OCI-LY1 (cell line): Measurements from ENCODE around the gene IDE.

ENCODE experiments used
- H2AFZ ChIP-seq: fragments of 200-600 bp; sonication (generic), shearing (Covaris generic); 2 replicates; pipeline ENCODE4 v1.6.0; 2014; ENCODE audit warnings: antibody characterized with exemption, mild to moderate bottlenecking, low read length
- H3F3A ChIP-seq: fragments of 200-600 bp; sonication (generic), shearing (Covaris generic); 2 replicates; pipeline ENCODE4 v1.6.0; 2014; ENCODE audit warnings: mild to moderate bottlenecking, antibody characterized with exemption, low read length, moderate library complexity; ENCODE audit not compliant: insufficient read depth
- H3K27ac ChIP-seq: fragments of 200-600 bp; sonication (generic); 2 replicates; pipeline ENCODE4 v1.5.1; 2014; ENCODE audit warnings: low read length, mixed run types, mild to moderate bottlenecking, low read depth; ENCODE audit not compliant: poor library complexity, severe bottlenecking
- H3K27me3 ChIP-seq: fragments of 200-600 bp; sonication (generic); 2 replicates; pipeline ENCODE4 v1.6.0; 2014; ENCODE audit warnings: antibody characterized with exemption, mild to moderate bottlenecking, low read length, moderate library complexity; ENCODE audit not compliant: insufficient read depth
- H3K36me3 ChIP-seq: fragments of 200-600 bp; sonication (generic); 2 replicates; pipeline ENCODE4 v1.6.1; 2014; ENCODE audit warnings: mild to moderate bottlenecking, antibody characterized with exemption, low read length, moderate library complexity, mixed read lengths; ENCODE audit not compliant: insufficient read depth
- H3K4me1 ChIP-seq: fragments of 200-600 bp; sonication (generic); 2 replicates; pipeline ENCODE4 v1.5.1; 2014; ENCODE audit warnings: mild to moderate bottlenecking, low read length, moderate library complexity; ENCODE audit not compliant: insufficient read depth, severe bottlenecking
- H3K4me2 ChIP-seq: fragments of 200-600 bp; sonication (generic), shearing (Covaris generic); 2 replicates; pipeline ENCODE4 v1.6.1; 2014; ENCODE audit warnings: low read length
- H3K4me3 ChIP-seq: fragments of 200-600 bp; sonication (generic); 2 replicates; pipeline ENCODE4 v1.5.1; 2014; ENCODE audit warnings: low read length, low read depth, mild to moderate bottlenecking, mixed read lengths; ENCODE audit not compliant: poor library complexity, severe bottlenecking
- H3K79me2 ChIP-seq: fragments of 200-600 bp; shearing (Covaris generic); 2 replicates; pipeline ENCODE4 v1.6.1; 2016; ENCODE audit warnings: mixed run types, low read length, mixed read lengths; ENCODE audit not compliant: insufficient read depth
- H3K9ac ChIP-seq: fragments of 200-600 bp; sonication (generic), shearing (Covaris generic); 2 replicates; pipeline ENCODE4 v1.6.1; 2014; ENCODE audit warnings: mild to moderate bottlenecking, low read length, mixed read lengths
- H3K9me2 ChIP-seq: fragments of 200-600 bp; sonication (generic), shearing (Covaris generic); 2 replicates; pipeline ENCODE4 v1.6.1; 2014; ENCODE audit warnings: low read depth, mild to moderate bottlenecking, low read length, mixed read lengths
- H3K9me3 ChIP-seq: fragments of 200-600 bp; shearing (Covaris generic); 2 replicates; pipeline ENCODE4 v1.6.1; 2014; ENCODE audit warnings: low read length, mixed read lengths
- H4K20me1 ChIP-seq: fragments of 200-600 bp; sonication (generic), shearing (Covaris generic); 2 replicates; pipeline ENCODE4 v1.6.0; 2016; ENCODE audit warnings: mild to moderate bottlenecking, low read length; ENCODE audit not compliant: insufficient read depth
- CTCF ChIP-seq: fragments of 200-600 bp; sonication (generic), shearing (Covaris generic); IDR thresholded peaks from 2 replicates; pipeline ENCODE4 v1.5.1; 2017; ENCODE audit warnings: mild to moderate bottlenecking, antibody characterized with exemption, low read length, moderate library complexity, mixed read lengths
- EZH2 ChIP-seq: fragments of 200-600 bp; sonication (generic), shearing (Covaris generic); IDR thresholded peaks from 2 replicates; pipeline ENCODE4 v1.8.0; 2017; ENCODE audit warnings: borderline replicate concordance, mixed run types, mild to moderate bottlenecking, antibody characterized with exemption, low read length, moderate library complexity, mixed read lengths

IDE gene

GRCh38 chr10:92517034-92517655 lies 56.7 kb downstream of the IDE start:
- Histone ChIP-seq H3K79me2 (no peaks in the 10 kb centered on the region), H2AFZ (no peak overlapping the region), H3K36me3 (peaks cover 3% of the 10 kb centered on the region), H4K20me1 (no peaks in the 10 kb centered on the region), H3K4me2 (no peak overlapping the region), H3K4me1 (no peaks in the 10 kb centered on the region), H3F3A (no peaks in the 10 kb centered on the region), H3K9me3 (no peaks in the 10 kb centered on the region), H3K27me3 (no peaks in the 10 kb centered on the region), H3K9me2 (no peaks in the 10 kb centered on the region), H3K4me3 (no peak overlapping the region), H3K27ac (no peak overlapping the region), H3K9ac (no peak overlapping the region)
- TF ChIP-seq CTCF (peak; percentile 57), EZH2 (no peak)

DNA sequence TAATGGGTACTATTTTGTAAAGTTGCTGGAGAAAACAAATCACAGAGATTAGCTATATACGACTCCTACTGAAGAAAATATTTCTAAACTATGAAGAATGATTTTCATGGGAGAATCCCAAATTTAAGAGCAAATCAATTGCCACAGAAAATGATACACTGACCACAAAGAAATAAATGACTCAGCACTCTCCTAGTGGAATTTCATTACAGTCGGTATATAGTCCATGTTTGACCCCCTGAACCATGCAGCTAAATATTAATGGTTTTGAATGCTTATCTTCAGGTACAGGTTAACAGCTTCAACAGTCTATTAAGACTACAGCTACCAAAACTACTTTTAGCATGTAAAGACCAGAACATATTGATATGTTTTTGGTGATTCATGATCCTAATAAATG lies 65.0 kb downstream of the IDE start:
- Histone ChIP-seq H3K79me2 (no peaks in the 10 kb centered on the region), H3K9me3 (no peaks in the 10 kb centered on the region), H3K36me3 (peaks cover 30% of the 10 kb centered on the region)

GRCh38 chr10:92506336-92506735 lies 67.6 kb downstream of the IDE start:
- H3K4me1 ChIP-seq = no peaks in the 10 kb centered on the region
- H3K9me2 ChIP-seq = no peaks in the 10 kb centered on the region
- no peak for TF ChIP-seq CTCF
- TF ChIP-seq EZH2 = no peak
- H3K4me2 ChIP-seq = no peak overlapping the region
- no peaks in the 10 kb centered on the region for H3K27me3 ChIP-seq
- no peaks in the 10 kb centered on the region for H4K20me1 ChIP-seq
- H3K9me3 ChIP-seq = no peaks in the 10 kb centered on the region
- H3F3A ChIP-seq = no peaks in the 10 kb centered on the region
- no peaks in the 10 kb centered on the region for H3K79me2 ChIP-seq
- no peak overlapping the region for H3K9ac ChIP-seq
- peaks cover 21% of the 10 kb centered on the region for H3K36me3 ChIP-seq
- no peak overlapping the region for H3K27ac ChIP-seq
- H2AFZ ChIP-seq = no peak overlapping the region
- H3K4me3 ChIP-seq = no peak overlapping the region

More for the DNA sequence above, 65.0 kb downstream of the IDE start:
- H3K4me3 ChIP-seq = no peak overlapping the region
- TF ChIP-seq EZH2 (no peak), CTCF (no peak)
- H3K9me2 ChIP-seq = no peaks in the 10 kb centered on the region
- no peaks in the 10 kb centered on the region for H4K20me1 ChIP-seq
- H3F3A ChIP-seq = no peaks in the 10 kb centered on the region
- no peaks in the 10 kb centered on the region for H3K27me3 ChIP-seq
- no peak overlapping the region for H3K4me2 ChIP-seq
- no peak overlapping the region for H3K27ac ChIP-seq
- no peaks in the 10 kb centered on the region for H3K4me1 ChIP-seq
- H2AFZ ChIP-seq = no peak overlapping the region
- H3K9ac ChIP-seq = no peak overlapping the region
